Measurements from ENCODE around the gene NINJ2.

- TF ChIP-seq POLR2A (IDR thresholded peaks at IDR 0.05; ENCODE audit: low read length) (no peak), CTCF (IDR thresholded peaks at IDR 0.05) (no peak), EP300 (IDR thresholded peaks at IDR 0.05) (no peak), MAZ (IDR thresholded peaks at IDR 0.05; ENCODE audit: borderline replicate concordance, low read depth, low read length) (no peak), CHD2 (IDR thresholded peaks at IDR 0.05; ENCODE audit: low read length, partially characterized antibody) (no peak), RAD21 (conservative IDR thresholded peaks at IDR 0.05 in 1 of 2, IDR thresholded peaks at IDR 0.05 in 1 of 2) (no peak), EHF (CRISPR knock-in tag; IDR thresholded peaks at IDR 0.05) (no peak), PHF8 (IDR thresholded peaks at IDR 0.05; ENCODE audit: borderline replicate concordance, low read depth) (no peak), SMC3 (IDR thresholded peaks at IDR 0.05) (no peak), MYC (IDR thresholded peaks at IDR 0.05; ENCODE audit: borderline replicate concordance, low read length) (no peak), TP53 (CRISPR knock-in tag; IDR thresholded peaks at IDR 0.05) (no peak)
- TF ChIP-seq, protein P1, sequence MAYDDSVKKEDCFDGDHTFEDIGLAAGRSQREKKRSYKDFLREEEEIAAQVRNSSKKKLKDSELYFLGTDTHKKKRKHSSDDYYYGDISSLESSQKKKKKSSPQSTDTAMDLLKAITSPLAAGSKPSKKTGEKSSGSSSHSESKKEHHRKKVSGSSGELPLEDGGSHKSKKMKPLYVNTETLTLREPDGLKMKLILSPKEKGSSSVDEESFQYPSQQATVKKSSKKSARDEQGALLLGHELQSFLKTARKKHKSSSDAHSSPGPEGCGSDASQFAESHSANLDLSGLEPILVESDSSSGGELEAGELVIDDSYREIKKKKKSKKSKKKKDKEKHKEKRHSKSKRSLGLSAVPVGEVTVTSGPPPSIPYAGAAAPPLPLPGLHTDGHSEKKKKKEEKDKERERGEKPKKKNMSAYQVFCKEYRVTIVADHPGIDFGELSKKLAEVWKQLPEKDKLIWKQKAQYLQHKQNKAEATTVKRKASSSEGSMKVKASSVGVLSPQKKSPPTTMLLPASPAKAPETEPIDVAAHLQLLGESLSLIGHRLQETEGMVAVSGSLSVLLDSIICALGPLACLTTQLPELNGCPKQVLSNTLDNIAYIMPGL (CRISPR knock-in tag; IDR thresholded peaks at IDR 0.05; ENCODE audit: borderline replicate concordance), result no peak
Observed at GRCh38 chr12:622416-622815, 40.8 kb downstream of the NINJ2 start.

Measured in A549 (cell line).